SKM-1 (cell line): Measurements from ENCODE around the gene DPEP3.

Experiments used
- DNase-seq: peaks from one replicate; lab custom pipeline; 2025; ENCODE audit not compliant: unreplicated experiment; lab: John Stamatoyannopoulos, UW

The DPEP3 gene

GRCh38 chr16:67931712-67932461 lies 48.4 kb downstream of the DPEP3 start, which contains the start of gene CTRL:
TSS of gene CTRL (minus strand) at chr16:67931862. CDS start at chr16:67931852, 10 bp downstream.
- no peak for DNase-seq

GRCh38 chr16:67930678-67931211 lies 49.6 kb downstream of the DPEP3 start:
- DNase-seq: no peak

GRCh38 chr16:67930191-67930590 lies 50.1 kb downstream of the DPEP3 start:
- DNase-seq: no peak

GRCh38 chr16:67928561-67929364 lies 51.5 kb downstream of the DPEP3 start:
- DNase-seq: peak; percentile 26

- no peak for DNase-seq
Measured at GRCh38 chr16:67928147-67928546, 52.2 kb downstream of the DPEP3 start.

- DNase-seq: no peak
Measured at GRCh38 chr16:67927131-67927941, 53.0 kb downstream of the DPEP3 start.

GRCh38 chr16:67926181-67926750 lies 54.0 kb downstream of the DPEP3 start:
- DNase-seq: no peak
